Stimulated activated CD4-positive, alpha-beta T cell treated with anti-CD3 and anti-CD28 coated beads, Interleukin-4, amount 100 ng/mL, for 4 hours (primary cell): ENCODE data around the gene C4orf50.
"Not testable (repeated sequence)": the region's sequence is repeated elsewhere in the genome, so short reads cannot be mapped to it uniquely, and the experiment has no call there.

ENCODE experiments used
- DNase-seq, 2 experiments: peaks; one replicate each; pipeline ENCODE4 v3.0.0-alpha.2; 2020

Gene C4orf50

DNA sequence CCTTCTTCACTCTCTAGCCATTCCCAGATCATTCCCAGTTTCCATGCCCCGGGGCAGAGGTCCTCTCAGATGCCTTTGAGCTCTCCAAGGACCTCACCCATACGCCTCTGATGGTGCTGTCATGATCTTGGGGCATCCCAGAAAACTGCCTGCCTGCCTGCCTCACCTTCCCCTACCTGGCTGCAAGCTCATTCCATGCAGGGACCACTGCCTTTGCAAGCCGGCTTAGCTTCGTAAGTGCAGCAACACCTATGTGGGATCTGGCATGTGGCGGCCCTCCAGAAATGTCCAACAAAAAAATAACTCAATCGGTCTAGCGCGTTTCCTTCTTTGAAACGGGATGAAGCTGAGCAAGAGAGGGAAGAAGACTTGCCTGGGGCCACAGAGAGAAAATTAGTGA is 53.0 kb downstream of the C4orf50 start:
- no peak for DNase-seq

DNA sequence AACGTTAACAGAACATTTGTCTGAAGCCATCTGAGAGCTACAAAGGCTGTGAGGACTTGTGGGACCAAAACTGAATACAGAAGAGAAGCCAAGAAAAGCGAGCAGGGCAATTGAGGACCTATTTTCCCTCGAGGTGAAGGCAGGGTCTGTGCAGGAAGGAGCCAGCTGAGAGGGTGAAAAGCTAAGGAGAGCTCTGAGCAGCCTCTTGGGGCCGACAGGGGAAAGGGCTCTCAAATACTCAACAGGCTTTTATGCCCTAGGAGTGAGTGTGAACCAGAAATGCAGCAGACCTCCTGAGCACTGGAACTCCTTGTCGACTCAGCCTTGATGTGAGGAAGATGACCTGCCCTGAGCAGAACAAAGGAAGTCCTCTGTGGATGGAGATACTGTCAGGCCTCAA is 54.2 kb downstream of the C4orf50 start:
- no peak for DNase-seq

GRCh38 chr4:5963611-5964010 is 54.6 kb downstream of the C4orf50 start:
- DNase-seq: no peak

GRCh38 chr4:5962416-5962815 is 55.8 kb downstream of the C4orf50 start:
- DNase-seq: no peak

DNA sequence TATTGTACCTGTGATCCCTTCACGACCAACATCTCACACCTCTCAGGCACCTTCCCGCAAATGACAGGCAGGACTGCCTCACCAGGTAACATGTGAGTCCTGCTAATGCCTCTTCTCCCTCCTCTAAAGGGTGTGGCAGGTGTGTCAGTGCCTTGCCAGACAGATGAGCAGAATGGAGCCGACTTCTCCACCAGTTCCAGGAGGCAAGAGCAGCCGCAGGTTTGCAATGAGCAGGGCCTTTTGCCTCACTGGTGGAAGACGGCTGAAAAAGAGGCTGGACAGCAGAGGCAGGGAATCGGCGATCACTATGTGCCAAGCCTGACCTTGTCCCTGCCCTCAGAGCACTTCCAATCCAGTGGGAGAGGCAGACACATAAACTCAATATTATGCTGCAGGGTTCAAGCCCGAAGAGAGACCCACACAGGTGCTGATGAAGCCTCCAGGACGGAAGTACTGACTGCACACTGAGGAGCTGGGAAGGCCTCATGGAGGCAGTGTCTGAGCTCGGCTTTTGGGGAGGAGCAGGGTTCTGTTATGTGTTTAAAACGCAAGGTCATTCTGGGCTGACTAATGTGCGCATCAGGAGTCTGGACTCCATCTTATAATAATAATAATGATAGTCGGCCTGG is 57.9 kb downstream of the C4orf50 start:
- no peak for DNase-seq

GRCh38 chr4:5959211-5959982 is 58.8 kb downstream of the C4orf50 start:
- DNase-seq: no peak

DNA sequence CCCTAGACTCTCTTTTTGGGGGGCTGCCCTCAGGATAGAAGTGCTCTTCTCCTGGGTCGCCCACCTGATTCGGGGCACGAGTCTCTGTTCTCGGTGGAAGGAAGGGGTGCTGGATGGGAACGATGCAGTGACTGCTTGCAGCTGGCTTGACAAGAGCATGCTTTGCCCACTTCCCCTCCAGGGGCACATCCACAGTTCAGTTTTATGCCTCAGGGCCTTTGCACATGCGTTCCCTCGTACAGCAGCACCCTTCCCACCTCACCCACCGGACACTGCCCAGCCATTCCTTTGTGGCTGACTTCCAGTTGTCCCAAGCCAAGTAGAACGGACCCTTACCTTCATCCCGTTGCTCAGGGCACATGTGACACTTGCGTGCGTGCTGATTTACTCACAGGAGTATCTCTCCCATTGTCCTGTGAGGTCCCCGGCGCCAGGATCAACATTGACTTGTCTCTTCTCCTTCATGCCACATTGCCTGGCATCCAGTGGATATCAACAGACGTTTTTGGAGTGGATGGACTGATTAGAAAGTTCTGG is 60.0 kb downstream of the C4orf50 start:
- no peak for DNase-seq

DNA sequence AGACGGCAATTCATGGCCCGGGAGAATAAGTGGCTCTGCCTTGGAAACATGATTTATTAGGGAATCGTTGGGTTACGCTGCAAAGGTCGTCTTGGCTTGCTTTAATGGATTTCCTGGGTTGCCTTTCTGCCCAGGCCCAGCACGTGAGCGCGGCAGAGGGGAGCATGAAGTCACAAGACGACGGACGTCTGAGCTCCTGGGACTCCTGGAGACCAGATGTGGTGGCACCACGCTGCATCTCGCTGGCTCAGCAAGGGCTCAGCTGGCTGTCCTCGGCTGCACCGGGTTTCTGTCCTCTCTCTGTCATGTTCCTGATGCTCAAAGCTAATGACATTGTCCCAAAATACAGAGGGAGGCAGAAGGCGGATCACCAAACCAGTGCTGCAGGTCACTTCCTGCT is 61.2 kb downstream of the C4orf50 start:
- no peak for DNase-seq

- no peak for DNase-seq
Measured at GRCh38 chr4:5956285-5957021, 61.8 kb downstream of the C4orf50 start.

GRCh38 chr4:5955856-5956255 is 62.4 kb downstream of the C4orf50 start:
- DNase-seq: no peak

GRCh38 chr4:5955201-5955821 is 62.9 kb downstream of the C4orf50 start:
- no peak for DNase-seq

DNA sequence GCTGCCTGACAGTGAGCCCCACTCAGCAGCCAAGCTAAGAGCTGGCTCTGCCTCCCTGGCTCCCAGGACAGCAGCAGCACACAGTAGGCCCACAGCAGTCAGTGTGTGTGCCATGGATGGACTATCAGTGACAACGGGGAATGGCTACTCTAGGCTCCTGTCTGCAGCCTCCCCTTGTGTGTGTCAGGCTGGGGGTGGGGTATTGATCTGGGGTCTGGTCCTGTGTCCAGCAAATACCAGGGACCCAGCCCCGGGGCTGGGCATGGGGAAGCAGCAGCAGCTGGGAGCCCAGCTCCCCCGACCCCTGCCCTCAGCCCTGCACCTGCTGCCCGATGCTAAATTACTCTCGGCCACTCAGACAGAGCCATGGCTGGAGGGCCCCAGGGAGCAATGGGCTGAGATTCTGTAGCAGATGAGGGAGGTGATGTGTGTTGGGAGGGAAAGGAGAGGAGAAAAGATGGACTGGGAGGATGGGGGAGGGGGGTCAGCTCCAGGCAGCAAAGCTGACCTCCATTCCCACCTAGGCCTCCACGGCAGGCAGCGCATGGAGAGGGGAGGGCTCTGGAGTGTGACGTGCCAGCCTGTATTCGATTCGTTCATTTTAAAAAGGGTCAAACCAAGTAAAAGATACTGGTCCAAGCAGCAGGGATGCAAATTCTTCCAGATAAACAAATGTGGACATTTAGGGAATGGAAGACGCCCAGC is 64.0 kb downstream of the C4orf50 start:
- no peak for DNase-seq

DNA sequence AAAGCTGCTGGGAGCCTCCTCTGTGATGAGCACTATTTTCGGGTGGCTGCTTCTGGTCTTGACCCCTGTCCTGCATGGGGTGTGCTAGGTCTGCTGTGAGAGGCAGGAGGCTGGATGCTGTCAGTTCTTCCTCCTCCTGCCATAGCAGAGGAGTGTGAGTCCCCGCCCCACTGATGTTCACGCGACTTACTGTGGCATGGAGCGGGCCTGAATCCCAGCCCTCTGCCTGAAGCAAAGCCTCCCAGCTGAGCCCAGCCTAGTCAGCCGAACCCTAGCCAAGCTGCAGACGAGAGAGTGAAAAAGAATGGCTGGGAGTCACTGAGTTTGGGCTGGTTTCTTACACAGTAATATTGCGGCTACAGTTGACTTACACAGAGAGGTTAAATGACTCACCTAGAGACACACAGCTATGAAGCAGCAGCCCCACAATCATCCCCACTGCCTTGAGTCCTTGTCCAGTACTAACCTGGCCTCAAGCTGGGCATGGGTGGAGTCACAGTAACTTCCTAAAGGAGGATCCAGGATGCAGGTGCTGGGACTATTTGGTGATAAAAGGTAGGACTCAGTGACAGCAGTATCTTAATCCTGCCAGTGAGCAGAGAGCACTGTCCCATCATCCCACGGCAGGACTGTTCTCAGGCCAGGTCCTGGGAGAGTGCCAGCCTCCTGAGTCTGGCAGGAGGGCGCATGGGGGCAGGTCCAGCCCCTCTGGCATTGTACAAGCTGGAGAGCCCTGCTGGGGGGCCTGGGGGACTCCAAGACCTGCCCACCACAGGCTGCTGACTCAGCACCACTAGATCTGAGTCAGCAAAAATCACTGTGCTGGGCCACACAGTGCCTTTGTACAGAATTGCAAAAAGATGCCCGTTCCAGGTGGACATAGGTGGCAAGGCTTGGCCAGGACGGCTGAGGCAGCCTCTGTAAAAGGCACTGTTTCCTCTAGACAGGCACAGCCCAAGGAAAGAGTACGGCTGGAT is 65.0 kb downstream of the C4orf50 start:
- no peak for DNase-seq

- DNase-seq: no peak
Measured at GRCh38 chr4:5952286-5952974, 65.8 kb downstream of the C4orf50 start.

- not testable (repeated sequence) for DNase-seq
Measured at GRCh38 chr4:5946653-5947052, 71.6 kb downstream of the C4orf50 start.

DNA sequence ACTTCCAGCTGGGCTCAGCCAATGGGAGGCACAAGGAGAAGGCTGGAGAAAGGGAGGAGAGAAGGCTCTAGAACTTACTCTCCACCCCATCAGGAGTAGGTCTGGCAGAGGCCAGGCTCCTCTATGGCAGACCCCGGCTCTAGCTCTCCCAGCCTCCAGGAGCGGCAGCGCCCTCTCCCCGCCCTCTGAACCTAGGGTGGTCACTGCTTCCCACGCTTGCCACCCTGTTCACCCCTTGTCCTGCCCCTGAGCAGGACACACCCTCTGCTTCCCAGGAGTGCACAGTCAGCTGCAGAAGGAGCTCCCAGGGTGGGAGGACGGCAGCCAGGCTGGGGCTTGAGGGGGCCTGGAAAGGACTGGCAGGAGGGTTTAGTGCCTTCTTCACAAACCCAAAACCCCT is 72.3 kb downstream of the C4orf50 start:
- DNase-seq: no peak

- DNase-seq: no peak
Measured at GRCh38 chr4:5945171-5945570, 73.1 kb downstream of the C4orf50 start.

DNA sequence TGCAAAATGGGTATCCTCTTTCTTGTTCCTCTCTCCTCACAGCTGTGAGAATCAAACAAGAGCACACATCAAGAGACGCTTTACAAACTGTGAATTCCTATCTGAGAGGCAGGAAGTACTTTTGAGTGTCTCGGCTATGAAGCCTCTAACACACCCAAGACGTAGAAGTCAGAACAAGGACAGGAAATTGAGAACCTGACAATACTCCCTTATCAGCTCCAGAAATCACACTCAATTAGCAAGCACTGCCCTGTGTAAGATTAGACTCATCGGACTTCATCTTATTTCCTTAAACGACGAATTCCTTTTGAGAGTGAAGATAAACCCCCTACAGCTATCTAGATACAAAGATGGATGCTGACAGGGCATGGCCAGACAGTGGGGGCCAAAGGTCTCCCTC is 74.7 kb downstream of the C4orf50 start:
- no peak for DNase-seq

- no peak for DNase-seq
Measured at GRCh38 chr4:5942947-5943346, 75.3 kb downstream of the C4orf50 start.

- no peak for DNase-seq
Measured at GRCh38 chr4:5941601-5942000, 76.6 kb downstream of the C4orf50 start.
